GM23338 (cell line): Measurements from ENCODE around the gene SLBP. TPM values are rescaled to one million over a fixed set of nuclear protein-coding genes. Genes with fewer than 3 reads are reported as not detected.

Experiments used
- ATAC-seq: fragments of 200-7000 bp; cut with Tn5 transposase; 3 replicates; pipeline ENCODE4 v1.9.1; 2020
- DNase-seq: peaks from one replicate; pipeline ENCODE4 v3.0.0-alpha.2; 2015; ENCODE audit warnings: low spot score
- H2AFZ ChIP-seq: fragments of 200-600 bp; sonication (generic); 2 replicates; pipeline ENCODE4 v1.8.0; 2016; ENCODE audit warnings: antibody characterized with exemption, mild to moderate bottlenecking, moderate library complexity
- H3F3A ChIP-seq: fragments of 200-600 bp; sonication (generic); replicated peaks from 2 replicates; pipeline ENCODE4 v1.8.0; 2017; ENCODE audit warnings: antibody characterized with exemption, mixed run types, low read depth
- H3K27ac ChIP-seq: fragments of 200-600 bp; sonication (generic); 2 replicates; pipeline ENCODE4 v1.6.1; 2016; ENCODE audit warnings: low read depth
- H3K27me3 ChIP-seq: fragments of 200-600 bp; sonication (generic); 2 replicates; pipeline ENCODE4 v1.8.0; 2016; ENCODE audit warnings: mild to moderate bottlenecking, mixed run types, moderate library complexity; ENCODE audit not compliant: insufficient read depth
- H3K36me3 ChIP-seq: fragments of 200-600 bp; sonication (generic); 2 replicates; pipeline ENCODE4 v1.8.0; 2016; ENCODE audit warnings: mild to moderate bottlenecking; ENCODE audit not compliant: insufficient read depth
- H3K4me1 ChIP-seq: fragments of 200-600 bp; sonication (generic); 2 replicates; pipeline ENCODE4 v1.8.0; 2016; ENCODE audit warnings: mild to moderate bottlenecking, moderate library complexity; ENCODE audit not compliant: insufficient read depth
- H3K4me2 ChIP-seq: fragments of 200-600 bp; sonication (generic); 2 replicates; pipeline ENCODE4 v1.7.1; 2017; ENCODE audit warnings: mixed run types
- H3K4me3 ChIP-seq: fragments of 200-600 bp; sonication (generic); 2 replicates; pipeline ENCODE4 v1.6.1; 2016; ENCODE audit warnings: mixed run types
- H3K79me2 ChIP-seq: fragments of 200-600 bp; sonication (generic); replicated peaks from 2 replicates; pipeline ENCODE4 v1.8.0; 2017; ENCODE audit warnings: mild to moderate bottlenecking; ENCODE audit not compliant: insufficient read depth
- H3K9me2 ChIP-seq: fragments of 200-600 bp; sonication (generic); 2 replicates; pipeline ENCODE4 v1.8.0; 2017; ENCODE audit not compliant: insufficient read depth
- H4K20me1 ChIP-seq: fragments of 200-600 bp; sonication (generic); replicated peaks from 2 replicates; pipeline ENCODE4 v1.8.0; 2017; ENCODE audit warnings: mild to moderate bottlenecking; ENCODE audit not compliant: insufficient read depth
- H3K27ac Mint-ChIP-seq: 2 replicates; pipeline ENCODE4 v1.8.0; 2020; ENCODE audit warnings: inconsistent platforms, mild to moderate bottlenecking, moderate library complexity, mixed read lengths
- H3K27me3 Mint-ChIP-seq: 3 replicates; pipeline ENCODE4 v1.8.0; 2022; ENCODE audit warnings: low read depth, mild to moderate bottlenecking, moderate library complexity, mixed read lengths, inconsistent platforms; ENCODE audit not compliant: insufficient read depth, poor library complexity
- H3K36me3 Mint-ChIP-seq: 3 replicates; pipeline ENCODE4 v1.8.0; 2021; ENCODE audit warnings: low read depth, mild to moderate bottlenecking, inconsistent platforms, moderate library complexity, mixed read lengths
- H3K4me1 Mint-ChIP-seq: 3 replicates; pipeline ENCODE4 v1.8.0; 2020; ENCODE audit warnings: mild to moderate bottlenecking, inconsistent platforms, mixed read lengths
- H3K4me3 Mint-ChIP-seq: 3 replicates; pipeline ENCODE4 v1.8.0; 2021; ENCODE audit warnings: moderate library complexity, mild to moderate bottlenecking, inconsistent platforms, mixed read lengths
- H3K9me3 Mint-ChIP-seq: 3 replicates; pipeline ENCODE4 v1.8.0; 2020; ENCODE audit warnings: moderate library complexity, mild to moderate bottlenecking, inconsistent platforms, mixed read lengths
- ETS1 ChIP-seq: IDR thresholded peaks from 2 replicates; pipeline ENCODE4 v1.6.1; 2016; ENCODE audit warnings: antibody characterized with exemption
- EZH2 ChIP-seq: fragments of 200-600 bp; sonication (generic); IDR thresholded peaks from one replicate; pipeline ENCODE4 v1.8.0; 2017; ENCODE audit warnings: antibody characterized with exemption, mild to moderate bottlenecking, low read depth; ENCODE audit not compliant: unreplicated experiment
- EZH2phosphoT487 ChIP-seq: fragments of 200-600 bp; sonication (generic); IDR thresholded peaks from one replicate; pipeline ENCODE4 v1.8.1; 2018; ENCODE audit warnings: antibody characterized with exemption; ENCODE audit not compliant: unreplicated experiment
- JUNB ChIP-seq: IDR thresholded peaks from one replicate; pipeline ENCODE4 v1.6.1; 2016; ENCODE audit warnings: antibody characterized with exemption; ENCODE audit not compliant: unreplicated experiment
- NANOG ChIP-seq: IDR thresholded peaks from 2 replicates; pipeline ENCODE4 v1.6.1; 2016; ENCODE audit warnings: antibody characterized with exemption, borderline replicate concordance
- POLR2AphosphoS5 ChIP-seq: IDR thresholded peaks from 2 replicates; pipeline ENCODE4 v1.6.1; 2016; ENCODE audit warnings: antibody characterized with exemption, low read depth
- ZNF331 ChIP-seq: fragments of 250-450 bp; sonication (Bioruptor Pico); IDR thresholded peaks from 2 replicates; pipeline ENCODE4 v1.5.0; 2020; ENCODE audit warnings: low read depth, mild to moderate bottlenecking, moderate library complexity
- polyA plus RNA-seq: library from polyadenylated mRNA; unstranded; fragments of >200 nt; fragmentation: Nextera tagmentation; extraction: Ambion mirVana; gene quantifications from 2 replicates; pipeline ENCODE4 v1.2.1, GENCODE V29; 2016
- total RNA-seq: library from RNA; depleted of rRNA; stranded (reverse); fragments of >200 nt; shearing (Covaris generic); gene quantifications from 2 replicates; pipeline ENCODE4 v1.2.3, GENCODE V29; 2014
- TF ChIP-seq, protein P1 (sequence below): fragments of 250-450 bp; sonication (Bioruptor Pico); IDR thresholded peaks from 2 replicates; pipeline ENCODE4 v1.5.0; 2020; ENCODE audit warnings: mild to moderate bottlenecking, moderate library complexity

The SLBP gene
- total and polyA plus RNA-seq, 2 experiments from 2014 or later, result 54.4 to 58.6 TPM

DNA sequence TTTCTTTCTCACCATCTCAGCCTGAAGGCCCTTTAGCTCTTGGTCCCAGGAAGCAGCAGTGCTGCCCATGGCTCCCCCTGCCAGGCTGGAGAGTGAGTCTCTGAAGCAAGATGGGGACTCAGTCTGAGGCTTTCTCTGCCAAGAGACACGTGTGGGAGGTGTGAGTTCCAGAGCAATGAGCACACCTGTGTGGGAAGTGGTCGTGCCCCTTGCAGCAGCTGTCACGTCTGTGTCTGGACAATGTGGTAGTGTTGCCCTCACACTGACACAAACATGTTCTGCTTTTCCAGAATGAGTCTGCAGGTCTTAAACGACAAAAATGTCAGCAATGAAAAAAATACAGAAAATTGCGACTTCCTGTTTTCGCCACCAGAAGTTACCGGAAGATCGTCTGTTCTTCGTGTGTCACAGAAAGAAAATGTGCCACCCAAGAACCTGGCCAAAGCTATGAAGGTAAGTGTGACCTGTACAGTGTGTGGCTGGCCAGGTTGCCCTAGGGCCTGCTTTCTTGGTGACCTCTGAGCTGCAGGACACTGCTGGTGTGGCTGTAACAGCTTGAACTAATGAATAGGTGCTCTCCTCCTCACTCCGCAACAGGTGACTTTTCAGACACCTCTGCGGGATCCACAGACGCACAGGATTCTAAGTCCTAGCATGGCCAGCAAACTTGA is 11.1 kb upstream of the SLBP start (continued):
- TF ChIP-seq, protein P1, sequence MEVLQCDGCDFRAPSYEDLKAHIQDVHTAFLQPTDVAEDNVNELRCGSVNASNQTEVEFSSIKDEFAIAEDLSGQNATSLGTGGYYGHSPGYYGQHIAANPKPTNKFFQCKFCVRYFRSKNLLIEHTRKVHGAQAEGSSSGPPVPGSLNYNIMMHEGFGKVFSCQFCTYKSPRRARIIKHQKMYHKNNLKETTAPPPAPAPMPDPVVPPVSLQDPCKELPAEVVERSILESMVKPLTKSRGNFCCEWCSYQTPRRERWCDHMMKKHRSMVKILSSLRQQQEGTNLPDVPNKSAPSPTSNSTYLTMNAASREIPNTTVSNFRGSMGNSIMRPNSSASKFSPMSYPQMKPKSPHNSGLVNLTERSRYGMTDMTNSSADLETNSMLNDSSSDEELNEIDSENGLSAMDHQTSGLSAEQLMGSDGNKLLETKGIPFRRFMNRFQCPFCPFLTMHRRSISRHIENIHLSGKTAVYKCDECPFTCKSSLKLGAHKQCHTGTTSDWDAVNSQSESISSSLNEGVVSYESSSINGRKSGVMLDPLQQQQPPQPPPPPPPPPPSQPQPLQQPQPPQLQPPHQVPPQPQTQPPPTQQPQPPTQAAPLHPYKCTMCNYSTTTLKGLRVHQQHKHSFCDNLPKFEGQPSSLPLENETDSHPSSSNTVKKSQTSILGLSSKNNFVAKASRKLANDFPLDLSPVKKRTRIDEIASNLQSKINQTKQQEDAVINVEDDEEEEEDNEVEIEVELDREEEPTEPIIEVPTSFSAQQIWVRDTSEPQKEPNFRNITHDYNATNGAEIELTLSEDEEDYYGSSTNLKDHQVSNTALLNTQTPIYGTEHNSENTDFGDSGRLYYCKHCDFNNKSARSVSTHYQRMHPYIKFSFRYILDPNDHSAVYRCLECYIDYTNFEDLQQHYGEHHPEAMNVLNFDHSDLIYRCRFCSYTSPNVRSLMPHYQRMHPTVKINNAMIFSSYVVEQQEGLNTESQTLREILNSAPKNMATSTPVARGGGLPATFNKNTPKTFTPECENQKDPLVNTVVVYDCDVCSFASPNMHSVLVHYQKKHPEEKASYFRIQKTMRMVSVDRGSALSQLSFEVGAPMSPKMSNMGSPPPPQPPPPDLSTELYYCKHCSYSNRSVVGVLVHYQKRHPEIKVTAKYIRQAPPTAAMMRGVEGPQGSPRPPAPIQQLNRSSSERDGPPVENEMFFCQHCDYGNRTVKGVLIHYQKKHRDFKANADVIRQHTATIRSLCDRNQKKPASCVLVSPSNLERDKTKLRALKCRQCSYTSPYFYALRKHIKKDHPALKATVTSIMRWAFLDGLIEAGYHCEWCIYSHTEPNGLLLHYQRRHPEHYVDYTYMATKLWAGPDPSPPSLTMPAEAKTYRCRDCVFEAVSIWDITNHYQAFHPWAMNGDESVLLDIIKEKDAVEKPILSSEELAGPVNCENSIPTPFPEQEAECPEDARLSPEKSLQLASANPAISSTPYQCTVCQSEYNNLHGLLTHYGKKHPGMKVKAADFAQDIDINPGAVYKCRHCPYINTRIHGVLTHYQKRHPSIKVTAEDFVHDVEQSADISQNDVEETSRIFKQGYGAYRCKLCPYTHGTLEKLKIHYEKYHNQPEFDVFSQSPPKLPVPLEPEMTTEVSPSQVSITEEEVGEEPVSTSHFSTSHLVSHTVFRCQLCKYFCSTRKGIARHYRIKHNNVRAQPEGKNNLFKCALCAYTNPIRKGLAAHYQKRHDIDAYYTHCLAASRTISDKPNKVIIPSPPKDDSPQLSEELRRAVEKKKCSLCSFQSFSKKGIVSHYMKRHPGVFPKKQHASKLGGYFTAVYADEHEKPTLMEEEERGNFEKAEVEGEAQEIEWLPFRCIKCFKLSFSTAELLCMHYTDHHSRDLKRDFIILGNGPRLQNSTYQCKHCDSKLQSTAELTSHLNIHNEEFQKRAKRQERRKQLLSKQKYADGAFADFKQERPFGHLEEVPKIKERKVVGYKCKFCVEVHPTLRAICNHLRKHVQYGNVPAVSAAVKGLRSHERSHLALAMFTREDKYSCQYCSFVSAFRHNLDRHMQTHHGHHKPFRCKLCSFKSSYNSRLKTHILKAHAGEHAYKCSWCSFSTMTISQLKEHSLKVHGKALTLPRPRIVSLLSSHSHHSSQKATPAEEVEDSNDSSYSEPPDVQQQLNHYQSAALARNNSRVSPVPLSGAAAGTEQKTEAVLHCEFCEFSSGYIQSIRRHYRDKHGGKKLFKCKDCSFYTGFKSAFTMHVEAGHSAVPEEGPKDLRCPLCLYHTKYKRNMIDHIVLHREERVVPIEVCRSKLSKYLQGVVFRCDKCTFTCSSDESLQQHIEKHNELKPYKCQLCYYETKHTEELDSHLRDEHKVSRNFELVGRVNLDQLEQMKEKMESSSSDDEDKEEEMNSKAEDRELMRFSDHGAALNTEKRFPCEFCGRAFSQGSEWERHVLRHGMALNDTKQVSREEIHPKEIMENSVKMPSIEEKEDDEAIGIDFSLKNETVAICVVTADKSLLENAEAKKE, result no peak
- TF ChIP-seq POLR2AphosphoS5 (no peak), EZH2 (no peak), EZH2phosphoT487 (no peak), NANOG (no peak), ETS1 (no peak), JUNB (no peak), ZNF331 (CRISPR knock-in tag) (no peak)

- no peak overlapping the region; the same call in 1 of the 2 replicates for H3K27ac ChIP-seq
- H3K27ac Mint-ChIP-seq, result peak overlapping the region; percentile 94
- TF ChIP-seq, protein P1, result no peak
Measured at GRCh38 chr4:1722551-1723118, 10.5 kb upstream of the SLBP start.

More at GRCh38 chr4:1722551-1723118, 10.5 kb upstream of the SLBP start:
- ATAC-seq (no peak), DNase-seq (no peak)
- H3K36me3 Mint-ChIP-seq, result peaks cover 55% of the 10 kb centered on the region
- Histone ChIP-seq H3K9me2 (no peaks in the 10 kb centered on the region), H2AFZ (no peak overlapping the region), H3F3A (peaks cover 26% of the 10 kb centered on the region), H4K20me1 (peaks cover 35% of the 10 kb centered on the region), H3K79me2 (peaks cover 53% of the 10 kb centered on the region), H3K4me2 (peak overlapping the region; percentile 95), H3K4me1 (peaks cover 12% of the 10 kb centered on the region; the same call in 1 of the 2 replicates), H3K4me3 (peak overlapping the region; percentile 95), H3K27me3 (no peaks in the 10 kb centered on the region), H3K36me3 (peaks cover 31% of the 10 kb centered on the region)
- no peaks in the 10 kb centered on the region; the same call in 2 of the 3 replicates for H3K9me3 Mint-ChIP-seq
- peaks cover 19% of the 10 kb centered on the region for H3K27me3 Mint-ChIP-seq
- H3K4me3 Mint-ChIP-seq, result peak overlapping the region; percentile 97
- peaks cover 20% of the 10 kb centered on the region for H3K4me1 Mint-ChIP-seq
